HG03571 (cell line): ENCODE measurements around the gene MOB2.

Source experiments
- ATAC-seq: cut with Tn5 transposase; IDR thresholded peaks from one replicate; pipeline ENCODE4 v1.9.1; 2021; ENCODE audit not compliant: unreplicated experiment

Gene MOB2

DNA sequence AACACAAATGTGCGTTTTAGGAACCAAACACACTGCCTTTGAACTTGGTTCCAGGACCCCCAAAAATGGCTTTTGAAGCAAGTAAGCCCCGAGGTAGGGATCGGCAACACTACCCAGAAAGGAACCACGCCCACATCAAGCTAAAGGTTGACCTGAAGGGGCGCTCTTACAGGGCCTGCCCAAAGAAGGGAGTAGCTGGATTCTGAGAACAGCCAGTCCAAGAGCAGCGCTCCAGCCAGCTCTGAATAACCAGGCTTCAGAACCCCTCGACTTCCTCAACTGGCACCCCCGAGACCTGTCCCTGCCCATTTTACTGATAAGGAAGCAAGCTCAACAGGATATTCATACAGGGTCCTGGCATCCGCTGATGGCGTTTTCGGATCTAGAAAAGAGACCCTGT is 18.9 kb upstream of the MOB2 start:
- ATAC-seq = no peak

DNA sequence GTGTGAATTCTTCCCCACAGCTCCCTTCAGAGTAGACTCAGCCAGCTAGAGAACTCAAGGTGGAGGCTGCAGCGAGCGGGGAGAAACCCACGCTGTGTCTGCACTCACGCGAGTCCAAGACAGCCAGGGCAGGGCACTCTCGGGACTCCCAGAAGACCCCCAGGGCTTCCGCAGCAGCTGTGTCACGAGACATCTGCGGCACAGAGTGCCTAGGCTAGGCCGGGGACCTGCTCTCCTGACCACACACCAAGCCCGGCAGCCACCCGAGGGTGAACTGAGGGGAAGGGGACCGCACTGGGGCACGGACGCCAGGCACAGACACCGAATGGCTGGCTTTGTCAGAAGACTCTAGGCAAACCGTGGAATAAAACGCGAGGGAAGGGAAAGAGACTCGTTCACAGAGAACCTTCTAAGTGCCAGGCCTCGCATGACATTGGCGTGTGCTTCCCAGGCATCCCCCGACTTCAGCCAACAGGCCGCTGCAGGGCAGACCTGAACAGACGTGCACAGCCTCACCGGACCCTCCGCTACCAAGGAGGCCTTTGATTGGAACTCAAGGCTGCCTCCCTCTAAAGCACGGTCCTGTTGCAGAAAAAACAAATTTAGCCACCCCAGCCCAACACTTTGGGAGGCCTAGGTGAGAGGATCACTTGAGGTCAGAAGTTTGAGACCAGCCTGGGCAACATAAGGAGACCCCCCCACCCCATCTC is 18.2 kb upstream of the MOB2 start:
- no peak for ATAC-seq

DNA sequence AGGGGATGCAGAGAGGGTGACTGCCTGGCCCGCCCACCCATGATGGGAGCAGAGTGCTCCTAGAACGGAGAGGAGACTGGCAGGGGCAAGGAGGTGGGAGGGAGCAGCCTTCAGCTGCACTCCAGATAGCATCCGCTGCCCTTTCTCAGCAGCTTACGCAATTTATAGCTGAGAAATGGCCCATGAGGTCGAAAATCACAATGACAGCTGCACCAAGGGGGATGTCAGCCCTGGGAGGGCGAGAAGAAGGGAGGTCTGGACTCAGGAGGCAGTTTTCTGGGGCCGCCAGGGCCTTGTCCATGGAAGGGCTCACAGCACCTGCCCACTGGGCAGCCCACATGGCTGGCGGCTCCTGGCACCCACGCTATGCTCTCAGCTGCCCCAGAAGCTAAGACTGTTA is 17.6 kb upstream of the MOB2 start:
- no peak for ATAC-seq

DNA sequence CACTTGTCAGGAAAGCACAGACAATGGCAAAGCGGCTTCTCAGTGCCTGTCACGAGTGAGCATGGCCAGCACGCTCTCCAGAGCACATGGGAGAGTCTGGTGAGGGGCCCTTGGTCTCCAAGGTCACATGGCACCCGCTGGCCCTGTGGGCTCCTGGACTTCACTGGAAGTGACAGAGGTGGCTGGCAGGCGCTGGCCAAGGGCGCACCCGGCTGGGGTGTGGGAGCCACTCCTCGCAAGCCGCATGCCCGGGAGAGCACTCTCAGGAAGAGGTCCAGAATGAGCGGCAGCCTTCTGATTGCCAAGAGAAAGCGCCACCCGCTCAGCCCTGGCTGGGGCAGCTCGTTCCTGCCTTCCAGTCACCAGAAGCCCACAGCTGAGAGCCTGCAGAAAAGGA is 17.1 kb upstream of the MOB2 start:
- ATAC-seq = no peak

DNA sequence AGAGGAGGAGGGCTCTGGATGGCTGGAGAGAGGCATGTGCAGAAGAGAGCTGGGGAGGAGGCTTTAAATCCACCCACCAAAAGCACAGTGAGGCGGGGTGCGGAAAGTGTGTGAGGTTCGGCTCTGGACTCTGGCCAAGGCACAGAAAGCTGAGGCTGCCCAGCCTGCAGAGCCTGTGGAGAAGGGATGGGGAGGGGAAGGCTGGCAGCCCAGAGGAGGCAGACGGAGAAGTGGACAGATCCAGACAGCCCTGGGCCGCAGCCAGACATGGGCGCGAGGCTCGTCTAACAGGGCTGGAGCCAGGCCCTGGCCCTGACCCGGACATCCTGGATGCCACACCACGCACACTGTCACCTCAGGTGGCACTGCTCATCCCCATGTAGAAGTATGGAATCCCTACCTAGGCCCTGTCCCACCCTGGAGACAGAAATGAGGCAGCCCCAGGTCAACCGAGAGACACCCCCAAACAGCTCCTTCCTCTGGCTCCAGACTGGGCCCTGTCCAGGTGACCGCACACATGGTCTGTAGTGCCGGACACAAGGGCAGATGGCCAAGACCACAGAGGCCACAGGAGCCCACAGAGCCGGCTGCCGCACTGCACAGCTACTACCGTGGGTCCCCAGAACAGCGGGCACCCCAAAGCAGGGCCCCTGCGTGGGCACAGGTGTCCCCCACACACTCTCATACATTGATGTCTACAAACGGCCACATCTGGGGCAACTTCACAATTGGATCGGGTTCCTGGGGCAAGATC is 16.6 kb upstream of the MOB2 start:
- ATAC-seq = no peak

DNA sequence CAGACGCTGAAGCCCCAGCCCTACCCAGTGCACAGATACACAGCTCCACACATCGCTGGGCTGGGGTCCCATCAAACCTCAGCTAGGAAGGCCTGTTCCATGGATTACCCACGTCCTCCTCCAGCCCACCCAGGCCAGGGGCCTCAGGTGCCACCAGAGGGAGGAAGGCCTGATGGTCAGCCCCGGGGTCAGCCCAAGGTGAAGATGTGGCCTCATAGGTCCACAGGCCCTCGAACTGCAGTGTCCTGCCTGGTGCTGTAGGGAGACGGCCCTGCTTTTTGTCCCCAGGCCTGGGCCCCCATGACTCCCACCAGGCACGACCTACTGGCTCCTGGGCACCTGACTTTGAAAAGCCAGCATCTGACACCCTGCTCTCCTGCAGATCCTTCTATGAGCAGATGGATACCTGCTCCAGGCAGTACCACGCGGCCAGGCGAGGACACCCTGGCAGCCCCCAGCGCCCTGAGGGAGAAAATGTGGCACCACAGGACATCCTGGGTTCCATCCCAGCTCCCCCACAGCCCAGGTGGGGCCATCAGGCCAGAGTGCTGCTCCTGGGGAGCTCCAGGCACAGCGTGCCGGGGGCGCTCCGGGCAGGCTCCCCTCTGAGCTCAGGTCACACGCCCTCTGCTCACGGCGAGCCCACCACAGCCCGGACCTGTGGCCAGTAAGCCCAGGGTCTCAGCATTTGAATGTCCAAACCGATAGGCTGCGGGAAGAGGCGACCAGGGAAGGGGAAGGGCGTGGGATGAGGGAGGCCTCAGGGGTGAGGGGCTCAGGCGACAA is 15.8 kb upstream of the MOB2 start:
- no peak for ATAC-seq

DNA sequence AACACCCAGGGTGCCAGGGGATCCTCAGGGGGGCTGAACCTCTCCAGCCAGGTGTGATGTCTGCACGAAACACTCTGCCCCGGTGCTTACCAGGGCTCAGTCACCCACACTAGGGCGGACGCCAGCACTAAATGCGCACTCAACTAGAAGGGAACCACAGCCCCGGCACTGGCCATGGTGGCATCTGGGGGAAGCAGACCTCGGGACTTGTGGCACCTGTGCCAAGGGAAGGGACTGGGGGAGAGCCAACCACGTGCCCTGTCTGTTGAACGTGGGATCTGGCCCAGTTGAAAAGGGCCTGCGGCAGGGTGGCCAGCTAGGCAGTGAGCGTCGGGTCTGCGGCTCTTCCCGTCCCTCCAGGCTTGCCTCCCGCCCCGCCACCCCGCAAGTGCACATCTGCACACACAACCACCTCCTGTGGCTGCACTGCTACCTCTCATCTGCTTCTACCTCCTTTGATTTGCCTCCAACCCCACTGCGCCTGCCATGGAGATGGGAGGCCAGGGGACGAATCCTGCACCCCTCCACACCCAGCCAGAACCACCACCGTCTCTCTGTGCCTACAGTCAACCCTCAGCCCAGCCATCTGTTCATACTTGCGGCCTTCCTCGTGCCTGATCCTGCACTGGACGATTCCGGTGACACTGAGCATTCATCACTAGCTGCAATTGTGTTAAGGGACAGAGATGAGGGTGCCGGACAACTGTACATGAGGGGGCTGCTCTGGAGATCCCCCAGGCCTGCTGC is 15.0 kb upstream of the MOB2 start:
- ATAC-seq = no peak

DNA sequence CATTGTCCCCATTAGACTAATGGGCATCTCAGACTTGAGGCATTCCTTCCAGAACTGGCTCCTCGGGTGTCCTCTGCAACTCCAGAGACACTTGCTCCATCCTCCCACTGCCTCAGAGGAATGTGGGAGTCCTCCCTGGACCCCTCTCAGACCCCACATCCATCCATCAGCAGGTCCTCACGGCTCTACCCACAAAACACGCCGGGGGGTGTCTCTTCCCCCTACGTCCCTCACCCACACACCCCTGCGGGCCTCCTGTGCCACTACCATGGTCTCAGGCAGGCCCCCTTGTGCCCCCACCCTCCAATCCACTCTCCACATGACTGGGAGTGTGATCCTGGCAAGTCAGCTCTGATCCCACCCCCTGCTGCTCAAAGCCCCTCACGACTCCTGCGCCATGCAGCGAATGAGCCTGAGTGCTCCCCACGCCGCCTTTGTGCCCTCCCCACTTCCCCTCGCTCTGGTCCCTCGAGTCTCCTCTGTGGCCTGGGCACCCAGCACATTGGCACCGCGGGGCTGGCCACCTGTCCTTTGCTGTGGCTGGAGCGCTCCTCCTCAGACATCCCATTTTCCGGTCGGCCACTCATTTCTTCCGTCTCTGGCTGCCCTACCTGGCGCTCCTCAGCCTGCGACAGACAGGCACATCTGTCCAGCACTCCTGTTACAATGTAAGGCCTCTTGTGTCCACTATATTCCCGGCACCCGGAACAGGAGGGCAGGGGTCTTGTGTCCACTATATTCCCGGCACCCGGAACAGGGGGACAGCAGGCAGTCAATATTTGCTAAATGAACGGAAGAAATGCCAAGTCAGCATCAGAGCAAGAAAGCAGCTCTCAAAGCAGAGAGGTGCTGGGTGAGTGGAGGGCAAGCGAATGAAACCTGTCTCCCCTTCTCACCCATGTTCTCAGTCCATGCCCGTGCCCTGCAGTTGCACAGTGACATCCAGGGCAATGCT is 14.2 kb upstream of the MOB2 start:
- ATAC-seq = no peak

DNA sequence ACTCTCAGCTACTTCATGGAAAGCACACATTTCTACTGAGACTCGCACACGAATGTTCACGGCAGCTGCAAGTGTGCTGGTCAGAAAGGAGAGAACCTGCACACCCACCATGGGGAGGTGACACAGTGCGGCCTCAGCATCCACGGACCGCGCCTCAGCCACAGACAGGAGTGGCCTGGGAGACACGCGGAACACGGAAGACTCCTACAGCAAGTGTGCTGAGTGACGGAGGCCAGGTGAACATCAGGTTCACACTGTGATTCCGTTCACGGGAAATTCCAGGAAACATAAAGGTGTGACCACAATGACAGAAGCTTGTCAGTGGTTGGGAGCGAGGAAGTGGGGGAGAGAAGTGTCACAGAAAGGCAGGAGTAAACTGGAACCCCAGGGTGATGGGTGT is 13.3 kb upstream of the MOB2 start:
- ATAC-seq = no peak

DNA sequence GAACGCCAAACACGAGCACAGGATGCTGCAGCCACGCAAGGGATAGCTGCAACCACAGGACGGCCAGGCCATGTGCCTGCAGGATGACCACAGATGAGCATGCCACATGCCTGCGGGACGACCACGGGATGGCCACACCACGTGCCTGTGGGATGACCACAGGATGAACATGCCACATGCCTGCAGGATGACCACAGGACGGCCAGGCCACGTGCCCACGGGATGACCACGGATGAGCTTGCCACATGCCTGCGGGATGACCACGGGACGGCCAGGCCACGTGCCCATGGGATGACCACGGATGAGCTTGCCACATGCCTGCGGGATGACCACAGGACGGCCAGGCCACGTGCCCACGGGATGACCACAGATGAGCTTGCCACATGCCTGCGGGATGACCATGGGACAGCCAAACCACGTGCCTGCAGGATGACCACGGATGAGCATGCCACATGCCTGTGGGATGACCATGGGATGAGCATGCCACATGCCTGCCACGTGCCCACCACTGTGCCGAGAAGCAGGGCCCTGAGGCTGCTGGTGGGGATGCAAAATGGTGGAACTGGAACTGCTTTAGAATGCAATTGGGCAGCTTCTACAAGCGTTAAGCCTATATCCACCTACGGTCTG is 12.8 kb upstream of the MOB2 start:
- no peak for ATAC-seq

DNA sequence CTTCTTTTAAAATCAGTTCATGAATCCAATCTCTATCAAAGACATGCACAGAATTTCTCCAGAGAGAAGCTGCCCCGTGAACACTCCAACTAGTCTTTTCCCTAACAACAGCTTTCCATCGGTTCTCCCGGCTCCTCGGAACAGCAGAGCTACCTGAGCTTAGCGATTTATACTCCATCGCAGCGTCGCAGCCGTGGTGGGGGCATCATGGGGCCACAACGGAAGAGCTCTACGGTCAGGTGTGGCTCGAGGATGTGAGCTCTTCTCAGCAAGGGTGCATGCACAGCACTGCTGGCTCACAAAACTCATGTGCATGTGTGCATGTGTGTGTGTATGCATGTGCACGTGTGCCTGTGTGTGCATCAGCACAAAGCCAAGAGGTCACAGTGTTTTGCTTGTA is 11.7 kb upstream of the MOB2 start:
- ATAC-seq = no peak

DNA sequence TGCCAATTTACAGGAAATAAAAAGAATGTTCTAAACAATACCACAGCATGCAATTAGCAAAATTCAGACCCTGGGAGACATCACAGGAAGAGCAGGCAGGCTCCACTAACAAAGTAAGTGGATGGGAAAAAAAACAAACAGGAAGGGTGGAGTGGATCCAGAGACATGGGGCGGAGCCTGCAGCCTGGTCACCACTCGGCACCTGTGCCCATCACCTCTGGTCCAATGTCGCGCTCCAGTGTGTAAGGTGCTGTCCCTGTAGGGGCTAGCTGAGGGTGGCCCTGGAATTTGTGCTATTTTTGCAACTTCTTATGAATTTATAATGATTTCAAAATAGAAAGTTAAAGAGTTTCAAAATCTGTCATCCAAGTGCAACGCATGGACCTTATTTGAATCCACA is 11.0 kb upstream of the MOB2 start:
- no peak for ATAC-seq

DNA sequence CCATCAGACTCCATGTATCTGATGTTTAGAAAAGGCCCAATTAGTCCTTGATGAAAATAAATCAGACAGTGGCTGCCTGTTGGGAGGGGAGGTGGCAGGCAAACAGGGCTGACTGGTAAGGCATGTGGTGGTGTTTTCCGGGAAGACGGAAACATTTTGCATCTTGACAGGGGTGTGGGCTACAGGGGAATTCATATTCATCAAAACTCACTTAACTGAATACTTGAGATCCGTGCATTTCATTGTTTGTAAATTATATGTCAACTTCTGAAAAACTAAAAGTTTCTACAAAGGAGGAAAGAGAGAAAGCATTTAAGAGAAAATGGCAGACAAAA is 10.1 kb upstream of the MOB2 start:
- no peak for ATAC-seq

DNA sequence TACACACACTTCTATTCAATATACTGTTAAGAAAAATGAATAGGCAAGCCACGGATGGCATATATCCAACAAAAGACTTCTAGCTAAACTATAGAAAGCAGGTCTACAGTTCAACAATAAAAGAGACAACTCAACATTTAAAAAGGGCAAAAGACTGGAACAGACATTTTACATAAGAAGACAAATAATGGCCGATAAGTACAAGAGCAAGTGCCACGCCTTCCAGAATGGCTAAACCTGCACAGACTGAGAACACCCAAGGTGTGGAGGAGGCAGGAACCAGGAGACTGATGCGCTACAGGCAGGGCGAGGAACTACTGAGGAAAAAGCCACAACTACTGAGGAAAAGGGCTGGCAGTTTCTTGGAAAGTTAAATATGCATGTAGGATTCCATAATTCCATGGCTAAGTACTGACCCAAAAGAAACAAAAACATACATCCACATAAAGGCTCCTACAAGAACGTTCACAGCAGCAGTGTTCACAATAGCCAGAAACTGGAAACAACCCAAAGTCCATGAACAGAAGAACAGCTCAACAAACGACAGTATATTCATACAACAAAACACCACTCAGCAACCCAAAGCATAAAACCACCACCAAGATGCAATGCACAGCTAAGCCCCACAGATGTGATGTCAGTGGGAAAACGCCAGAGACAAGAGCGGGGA is 9.6 kb upstream of the MOB2 start:
- no peak for ATAC-seq

DNA sequence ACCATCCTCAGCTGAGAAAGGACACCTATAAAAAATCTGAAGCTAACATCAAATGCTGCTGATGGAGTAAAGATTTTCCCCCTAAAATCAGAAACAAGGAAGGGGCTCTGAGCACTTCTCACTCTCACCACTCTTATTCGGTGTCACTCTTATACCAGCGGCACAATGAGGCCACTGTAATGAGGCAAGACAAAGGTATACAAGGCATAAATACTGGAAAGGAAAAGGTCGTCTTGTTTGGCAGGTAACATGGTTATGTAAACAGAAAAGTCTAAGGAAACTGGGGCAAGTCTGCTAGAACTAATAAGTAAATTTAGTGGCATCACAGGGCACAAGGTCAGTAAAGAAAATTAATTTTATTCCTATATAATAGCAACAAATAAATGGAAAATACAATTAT is 8.1 kb upstream of the MOB2 start:
- no peak for ATAC-seq

DNA sequence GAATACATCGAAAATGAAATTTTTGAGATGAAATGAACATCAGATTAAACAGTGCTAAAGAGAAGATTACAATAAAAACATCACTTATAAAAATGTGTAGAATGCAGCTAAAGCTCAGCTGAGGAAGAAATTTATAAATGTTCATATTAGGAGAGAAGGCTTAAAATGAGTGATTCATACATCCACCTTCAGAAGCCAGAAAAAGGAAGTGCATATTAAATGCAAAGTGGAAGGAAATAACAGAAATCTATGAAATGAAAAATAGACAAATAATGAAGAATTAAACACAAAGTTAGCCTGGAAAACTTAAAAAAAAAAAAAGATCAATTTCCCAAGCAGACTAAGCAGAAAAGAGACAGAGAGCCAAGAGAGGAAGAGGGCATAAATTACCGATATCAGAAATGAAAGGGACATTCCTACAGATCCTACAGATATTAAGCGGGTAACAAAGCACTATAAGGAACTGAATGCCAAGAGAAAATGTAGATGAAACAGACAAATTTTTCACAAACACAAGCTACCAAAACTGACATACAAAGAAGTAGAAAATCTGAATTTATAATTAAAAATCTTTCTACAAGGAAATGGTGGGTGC is 7.2 kb upstream of the MOB2 start:
- no peak for ATAC-seq

DNA sequence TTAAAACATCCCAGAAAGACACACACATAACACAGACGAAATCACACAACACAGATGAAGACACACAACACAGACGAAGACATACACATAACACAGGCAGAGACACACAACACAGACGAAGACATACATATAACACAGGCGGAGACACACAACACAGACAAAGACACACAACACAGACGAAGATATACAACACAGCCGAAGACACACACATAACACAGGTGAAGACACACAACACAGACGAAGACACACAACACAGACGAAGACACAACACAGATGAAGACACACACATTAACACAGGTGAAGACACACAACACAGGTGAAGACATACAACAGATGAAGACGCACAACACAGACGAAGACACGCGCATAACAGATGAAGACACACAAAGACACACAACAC is 4.8 kb upstream of the MOB2 start:
- ATAC-seq = no peak

DNA sequence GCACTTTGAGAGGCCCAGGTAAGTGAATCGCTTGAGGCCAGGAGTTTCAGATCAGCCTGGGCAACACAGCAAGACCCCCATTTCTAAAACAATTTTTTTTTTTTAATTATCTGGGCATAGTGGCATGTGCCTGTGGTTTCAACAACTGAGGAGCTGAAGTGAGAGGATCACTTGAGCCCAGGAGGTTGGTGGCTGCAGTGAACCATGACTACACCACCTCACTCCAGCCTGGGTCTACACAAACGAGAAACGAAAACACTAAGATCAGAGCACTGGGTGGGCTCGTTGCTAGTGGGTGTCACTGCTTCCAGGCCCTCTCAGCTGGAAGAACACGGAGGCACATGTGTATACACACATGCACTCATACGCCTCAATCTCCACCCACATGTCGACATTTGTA is 4.1 kb upstream of the MOB2 start:
- ATAC-seq = no peak

DNA sequence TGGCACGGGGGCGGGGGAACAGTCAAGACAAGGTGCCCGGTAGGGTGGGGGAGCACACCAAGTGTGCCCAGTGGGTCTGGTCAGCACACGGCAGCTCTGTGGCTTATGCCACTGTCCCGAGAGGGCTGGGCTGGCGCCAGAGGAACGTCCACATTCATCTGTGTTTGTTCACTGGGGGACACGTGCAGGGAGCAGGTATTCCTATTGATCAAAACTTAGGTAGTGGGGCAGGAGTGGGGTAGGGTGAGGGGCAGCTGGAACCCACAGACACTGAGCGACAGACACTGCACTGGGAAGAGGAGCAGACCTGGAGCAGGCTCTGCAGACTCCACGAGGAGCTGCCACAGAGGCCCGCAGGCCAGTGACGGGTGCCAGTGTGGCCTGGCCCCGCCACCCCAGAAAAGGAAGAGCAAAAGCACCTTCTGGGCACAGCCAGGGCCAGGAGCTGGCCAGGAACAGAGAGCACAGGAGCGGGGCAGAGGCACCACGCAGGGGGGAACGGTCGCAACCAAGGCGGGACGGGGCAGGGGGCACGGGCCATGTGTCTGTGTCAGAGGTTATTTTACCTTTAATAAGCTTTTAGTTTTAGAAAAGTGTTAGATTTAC is 2.1 kb upstream of the MOB2 start:
- ATAC-seq = no peak
